ENCODE measurements around the gene NOXA1. TPM values are rescaled to one million over a fixed set of nuclear protein-coding genes. Genes with fewer than 3 reads are reported as not detected.

The NOXA1 gene
- polyA plus RNA-seq, 1 donor from 2014 or later: 1.7 TPM

DNA sequence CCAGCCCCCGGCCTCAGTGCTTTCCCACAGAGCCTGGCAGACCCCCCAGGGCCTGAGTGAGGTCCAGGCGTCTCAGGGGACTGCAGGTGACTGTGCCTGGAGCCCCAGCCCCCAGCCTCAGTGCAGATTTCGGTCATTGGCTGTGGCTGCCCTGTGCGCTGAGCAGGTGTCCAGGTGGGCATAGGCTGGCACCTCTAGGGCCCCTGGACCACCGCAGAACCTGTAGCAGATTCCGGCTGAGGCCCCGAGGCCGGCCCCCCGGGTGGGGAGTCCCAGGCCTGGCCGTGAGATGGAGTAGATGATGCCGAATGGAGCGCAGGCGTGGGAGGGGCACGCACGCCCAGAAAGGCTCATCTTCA, 12.3 kb upstream of the NOXA1 start:
- no peaks in the 10 kb centered on the region for H3K9me2 ChIP-seq (ENCODE audit: insufficient read depth, low read length)
- no peak overlapping the region for H3K9ac ChIP-seq (ENCODE audit: low read length)
- H3K27ac ChIP-seq (ENCODE audit: low read length): no peak overlapping the region
- H3K9me3 ChIP-seq (ENCODE audit: low read length): no peaks in the 10 kb centered on the region
- no peaks in the 10 kb centered on the region for H4K20me1 ChIP-seq (ENCODE audit: insufficient read depth)
- H3K36me3 ChIP-seq (ENCODE audit: insufficient read depth, low read length): no peaks in the 10 kb centered on the region
- no peak overlapping the region for H2AFZ ChIP-seq (ENCODE audit: low read depth, low read length)
- TF ChIP-seq SMC3 (conservative IDR thresholded peaks at IDR 0.05; ENCODE audit: poor library complexity) (no peak), EZH2 (IDR thresholded peaks at IDR 0.05; ENCODE audit: borderline replicate concordance, insufficient read depth, low read length, poor library complexity, severe bottlenecking) (no peak), TAF1 (IDR thresholded peaks at IDR 0.05; ENCODE audit: low read depth) (no peak)
- no peak overlapping the region for H3K4me3 ChIP-seq (ENCODE audit: low read length)
- no peaks in the 10 kb centered on the region for H3F3A ChIP-seq (ENCODE audit: insufficient read depth, low read length, poor library complexity, severe bottlenecking)
- H3K27me3 ChIP-seq (ENCODE audit: insufficient read depth, low read depth, low read length): no peaks in the 10 kb centered on the region
- H3K79me2 ChIP-seq (replicated peaks; ENCODE audit: insufficient read depth, low read length): no peaks in the 10 kb centered on the region
- H3K4me2 ChIP-seq (ENCODE audit: low read length): no peak overlapping the region

DNA sequence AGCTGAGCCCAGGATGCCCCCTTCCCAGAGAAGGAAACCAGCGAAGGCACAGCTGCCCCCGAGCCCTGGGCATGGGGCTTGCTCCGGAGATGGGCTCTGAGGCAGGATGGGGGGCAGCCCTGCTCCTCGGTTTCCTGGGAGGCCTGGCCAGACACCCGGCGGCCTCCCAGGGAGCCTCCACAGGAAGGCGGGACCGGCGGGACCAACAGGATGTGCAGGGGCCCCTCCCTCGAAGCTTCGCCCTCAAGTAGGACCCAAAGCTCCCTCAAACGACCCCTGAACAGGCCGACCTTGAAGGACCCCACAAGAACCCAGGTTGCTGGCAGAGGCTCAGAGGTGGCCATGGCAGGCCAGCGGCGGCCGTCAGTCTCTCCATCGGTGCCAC, 11.9 kb upstream of the NOXA1 start:
- H3K9me2 ChIP-seq (ENCODE audit: insufficient read depth, low read length): no peaks in the 10 kb centered on the region
- H3K27ac ChIP-seq (ENCODE audit: low read length): no peak overlapping the region
- no peaks in the 10 kb centered on the region for H3K36me3 ChIP-seq (ENCODE audit: insufficient read depth, low read length)
- H3K79me2 ChIP-seq (replicated peaks; ENCODE audit: insufficient read depth, low read length): no peaks in the 10 kb centered on the region
- no peak overlapping the region for H3K4me3 ChIP-seq (ENCODE audit: low read length)
- H3K4me2 ChIP-seq (ENCODE audit: low read length): no peak overlapping the region
- no peaks in the 10 kb centered on the region for H3K27me3 ChIP-seq (ENCODE audit: insufficient read depth, low read depth, low read length)
- no peak overlapping the region for H2AFZ ChIP-seq (ENCODE audit: low read depth, low read length)
- no peak overlapping the region for H3K9ac ChIP-seq (ENCODE audit: low read length)
- no peaks in the 10 kb centered on the region for H3K9me3 ChIP-seq (ENCODE audit: low read length)
- no peak for TF ChIP-seq POLR2AphosphoS5 (IDR thresholded peaks at IDR 0.05)
- no peaks in the 10 kb centered on the region for H3F3A ChIP-seq (ENCODE audit: insufficient read depth, low read length, poor library complexity, severe bottlenecking)
- no peaks in the 10 kb centered on the region for H4K20me1 ChIP-seq (ENCODE audit: insufficient read depth)

DNA sequence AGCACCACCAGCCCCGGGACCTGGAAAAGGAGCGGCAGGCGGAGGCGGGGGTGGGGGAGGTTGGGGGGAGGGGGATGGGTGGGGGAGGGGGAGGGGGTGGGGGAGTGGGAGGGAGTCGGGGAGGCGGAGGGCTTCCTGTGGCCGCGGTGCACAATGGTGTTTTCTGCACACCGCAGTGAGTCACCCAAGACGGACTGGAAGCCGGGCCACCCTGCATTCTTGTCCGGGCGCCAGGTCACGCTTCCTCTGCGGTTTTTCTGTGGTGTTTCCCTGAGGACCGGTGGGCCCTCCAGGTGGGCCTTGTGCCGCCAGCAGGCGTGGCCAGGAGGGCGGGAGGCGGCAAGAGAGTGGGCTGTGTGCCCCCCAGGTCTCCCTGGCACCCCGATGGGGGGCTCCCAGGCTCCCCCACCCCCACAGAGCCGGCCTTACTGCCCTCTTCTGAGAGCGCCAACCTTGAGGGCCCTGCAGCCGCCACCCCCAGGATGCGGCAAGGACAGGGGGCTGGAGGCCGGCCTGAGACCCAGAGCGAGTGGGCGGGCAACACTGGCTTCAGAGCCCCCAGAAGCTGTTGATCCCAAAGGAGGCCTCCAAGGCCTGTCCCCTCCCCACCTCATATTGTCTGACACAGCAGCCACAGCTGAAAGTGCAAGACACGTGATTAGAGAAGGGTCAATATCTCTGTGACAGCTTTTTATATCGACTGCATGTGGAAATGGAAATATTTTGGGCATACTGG, 11.4 kb upstream of the NOXA1 start:
- Histone ChIP-seq H3K9me3 (ENCODE audit: low read length) (no peaks in the 10 kb centered on the region), H3K27ac (ENCODE audit: low read length) (no peak overlapping the region), H3K27me3 (ENCODE audit: insufficient read depth, low read depth, low read length) (no peaks in the 10 kb centered on the region), H2AFZ (ENCODE audit: low read depth, low read length) (no peak overlapping the region), H3K79me2 (replicated peaks; ENCODE audit: insufficient read depth, low read length) (no peaks in the 10 kb centered on the region), H3F3A (ENCODE audit: insufficient read depth, low read length, poor library complexity, severe bottlenecking) (no peaks in the 10 kb centered on the region), H3K9ac (ENCODE audit: low read length) (no peak overlapping the region), H3K4me3 (ENCODE audit: low read length) (no peak overlapping the region), H4K20me1 (ENCODE audit: insufficient read depth) (no peaks in the 10 kb centered on the region), H3K4me2 (ENCODE audit: low read length) (no peak overlapping the region), H3K36me3 (ENCODE audit: insufficient read depth, low read length) (no peaks in the 10 kb centered on the region), H3K9me2 (ENCODE audit: insufficient read depth, low read length) (no peaks in the 10 kb centered on the region)
- TF ChIP-seq RAD21 (conservative IDR thresholded peaks at IDR 0.05) (no peak), POLR2AphosphoS5 (IDR thresholded peaks at IDR 0.05) (no peak), TAF1 (IDR thresholded peaks at IDR 0.05; ENCODE audit: low read depth) (no peak), SMC3 (conservative IDR thresholded peaks at IDR 0.05; ENCODE audit: poor library complexity) (no peak), MXI1 (conservative IDR thresholded peaks at IDR 0.05; ENCODE audit: poor library complexity, severe bottlenecking) (no peak), EP300 (conservative IDR thresholded peaks at IDR 0.05; ENCODE audit: poor library complexity, severe bottlenecking) (no peak), EZH2 (IDR thresholded peaks at IDR 0.05; ENCODE audit: borderline replicate concordance, insufficient read depth, low read length, poor library complexity, severe bottlenecking) (no peak)
- TF ChIP-seq, protein P1, sequence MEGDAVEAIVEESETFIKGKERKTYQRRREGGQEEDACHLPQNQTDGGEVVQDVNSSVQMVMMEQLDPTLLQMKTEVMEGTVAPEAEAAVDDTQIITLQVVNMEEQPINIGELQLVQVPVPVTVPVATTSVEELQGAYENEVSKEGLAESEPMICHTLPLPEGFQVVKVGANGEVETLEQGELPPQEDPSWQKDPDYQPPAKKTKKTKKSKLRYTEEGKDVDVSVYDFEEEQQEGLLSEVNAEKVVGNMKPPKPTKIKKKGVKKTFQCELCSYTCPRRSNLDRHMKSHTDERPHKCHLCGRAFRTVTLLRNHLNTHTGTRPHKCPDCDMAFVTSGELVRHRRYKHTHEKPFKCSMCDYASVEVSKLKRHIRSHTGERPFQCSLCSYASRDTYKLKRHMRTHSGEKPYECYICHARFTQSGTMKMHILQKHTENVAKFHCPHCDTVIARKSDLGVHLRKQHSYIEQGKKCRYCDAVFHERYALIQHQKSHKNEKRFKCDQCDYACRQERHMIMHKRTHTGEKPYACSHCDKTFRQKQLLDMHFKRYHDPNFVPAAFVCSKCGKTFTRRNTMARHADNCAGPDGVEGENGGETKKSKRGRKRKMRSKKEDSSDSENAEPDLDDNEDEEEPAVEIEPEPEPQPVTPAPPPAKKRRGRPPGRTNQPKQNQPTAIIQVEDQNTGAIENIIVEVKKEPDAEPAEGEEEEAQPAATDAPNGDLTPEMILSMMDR (IDR thresholded peaks at IDR 0.05; ENCODE audit: poor library complexity, severe bottlenecking): no peak
- TF ChIP-seq, protein P2, sequence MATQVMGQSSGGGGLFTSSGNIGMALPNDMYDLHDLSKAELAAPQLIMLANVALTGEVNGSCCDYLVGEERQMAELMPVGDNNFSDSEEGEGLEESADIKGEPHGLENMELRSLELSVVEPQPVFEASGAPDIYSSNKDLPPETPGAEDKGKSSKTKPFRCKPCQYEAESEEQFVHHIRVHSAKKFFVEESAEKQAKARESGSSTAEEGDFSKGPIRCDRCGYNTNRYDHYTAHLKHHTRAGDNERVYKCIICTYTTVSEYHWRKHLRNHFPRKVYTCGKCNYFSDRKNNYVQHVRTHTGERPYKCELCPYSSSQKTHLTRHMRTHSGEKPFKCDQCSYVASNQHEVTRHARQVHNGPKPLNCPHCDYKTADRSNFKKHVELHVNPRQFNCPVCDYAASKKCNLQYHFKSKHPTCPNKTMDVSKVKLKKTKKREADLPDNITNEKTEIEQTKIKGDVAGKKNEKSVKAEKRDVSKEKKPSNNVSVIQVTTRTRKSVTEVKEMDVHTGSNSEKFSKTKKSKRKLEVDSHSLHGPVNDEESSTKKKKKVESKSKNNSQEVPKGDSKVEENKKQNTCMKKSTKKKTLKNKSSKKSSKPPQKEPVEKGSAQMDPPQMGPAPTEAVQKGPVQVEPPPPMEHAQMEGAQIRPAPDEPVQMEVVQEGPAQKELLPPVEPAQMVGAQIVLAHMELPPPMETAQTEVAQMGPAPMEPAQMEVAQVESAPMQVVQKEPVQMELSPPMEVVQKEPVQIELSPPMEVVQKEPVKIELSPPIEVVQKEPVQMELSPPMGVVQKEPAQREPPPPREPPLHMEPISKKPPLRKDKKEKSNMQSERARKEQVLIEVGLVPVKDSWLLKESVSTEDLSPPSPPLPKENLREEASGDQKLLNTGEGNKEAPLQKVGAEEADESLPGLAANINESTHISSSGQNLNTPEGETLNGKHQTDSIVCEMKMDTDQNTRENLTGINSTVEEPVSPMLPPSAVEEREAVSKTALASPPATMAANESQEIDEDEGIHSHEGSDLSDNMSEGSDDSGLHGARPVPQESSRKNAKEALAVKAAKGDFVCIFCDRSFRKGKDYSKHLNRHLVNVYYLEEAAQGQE (IDR thresholded peaks at IDR 0.05; ENCODE audit: borderline replicate concordance): no peak

Measured in neural cell (in vitro differentiated cells).